ENCODE results near the gene GPBP1.

- TF ChIP-seq CTCF (conservative IDR thresholded peaks at IDR 0.05 in 1 of 2, IDR thresholded peaks at IDR 0.05 in 1 of 2; ENCODE audit: low read depth in 1 of 2, low read length in 2 of 2) (no peak), EZH2 (IDR thresholded peaks at IDR 0.05; ENCODE audit: low read length, missing control alignments) (no peak)
These were observed 131.1 kb downstream of the GPBP1 start for GRCh38 chr5:57304931-57305330.
